ENCODE results near the gene COL4A1.
A peak's percentile ranks its signal among the peaks of the same experiment; 100 is the strongest.

Gene COL4A1

GRCh38 chr13:110220471-110220870 lies 86.5 kb downstream of the COL4A1 start:
- no peak for DNase-seq (ENCODE audit: low read depth)

DNA sequence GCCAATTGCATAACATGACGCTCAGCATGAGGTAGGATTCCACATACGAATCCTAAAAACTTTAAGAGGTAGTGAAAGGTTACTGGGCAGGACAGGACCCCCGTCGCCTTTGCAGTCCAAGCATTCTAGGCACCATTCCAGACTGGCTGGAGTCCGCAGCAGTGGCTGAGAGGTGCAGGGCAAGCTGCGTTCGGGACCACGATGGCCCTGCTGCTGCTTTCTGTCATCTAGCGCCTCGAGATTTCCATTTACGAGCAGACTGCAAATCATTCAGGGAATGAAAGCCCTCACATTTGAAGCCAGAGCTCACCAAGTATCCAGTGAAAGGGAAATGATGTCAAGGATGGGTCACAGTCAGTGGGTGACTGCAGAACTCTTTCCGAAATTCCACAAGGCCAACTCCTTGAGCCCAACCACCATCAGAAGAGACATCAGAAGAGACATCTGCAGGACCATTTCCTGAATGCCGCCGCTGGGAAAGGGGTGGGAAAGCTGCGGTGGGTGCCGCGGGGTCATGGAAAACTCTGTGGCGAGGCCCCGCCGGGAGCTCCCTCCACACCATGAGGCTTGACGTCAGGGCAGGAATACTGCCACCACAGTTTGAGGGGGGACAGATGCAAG lies 88.3 kb downstream of the COL4A1 start:
- DNase-seq (ENCODE audit: low read depth) = no peak

DNA sequence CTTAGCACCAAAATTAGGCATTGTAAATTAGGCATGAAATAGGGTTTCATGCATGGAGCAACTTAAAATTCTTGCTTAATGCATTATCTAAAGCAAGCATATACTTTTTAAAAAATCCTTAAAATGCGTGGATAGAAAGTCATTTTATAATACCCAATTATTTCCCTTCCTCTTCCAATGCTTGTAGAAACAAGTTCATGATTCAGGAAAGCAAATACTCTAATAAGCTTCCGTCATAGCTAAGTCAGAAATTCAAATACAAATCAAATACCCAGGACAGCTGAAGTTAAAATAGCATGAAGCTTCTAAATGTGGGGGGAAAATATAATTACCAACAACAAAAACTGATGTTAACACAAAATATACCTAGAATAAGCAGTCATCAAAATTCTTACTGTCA lies 89.1 kb downstream of the COL4A1 start:
- DNase-seq (ENCODE audit: low read depth) = no peak

DNA sequence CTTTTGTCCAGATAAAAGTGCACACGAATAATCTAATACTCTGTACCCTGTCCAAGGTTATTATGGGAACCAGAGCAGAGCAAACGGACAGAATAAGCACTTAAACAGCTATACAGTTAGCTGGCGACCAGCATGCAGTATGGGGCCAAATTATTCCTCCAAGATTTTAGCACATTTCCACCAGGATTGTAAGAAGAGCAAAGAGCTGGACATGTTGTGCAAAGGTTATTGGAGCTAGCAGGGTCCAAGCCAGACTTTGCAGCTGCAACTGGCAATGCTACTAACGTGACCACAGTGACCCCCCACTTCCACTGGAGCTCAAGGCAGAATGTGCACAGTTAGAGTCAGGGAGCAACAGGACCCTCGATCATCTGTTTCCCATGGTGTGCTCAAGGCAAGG lies 89.9 kb downstream of the COL4A1 start:
- no peak for DNase-seq (ENCODE audit: low read depth)

GRCh38 chr13:110216398-110217041 lies 90.4 kb downstream of the COL4A1 start:
- DNase-seq (ENCODE audit: low read depth) = peak; percentile 36

DNA sequence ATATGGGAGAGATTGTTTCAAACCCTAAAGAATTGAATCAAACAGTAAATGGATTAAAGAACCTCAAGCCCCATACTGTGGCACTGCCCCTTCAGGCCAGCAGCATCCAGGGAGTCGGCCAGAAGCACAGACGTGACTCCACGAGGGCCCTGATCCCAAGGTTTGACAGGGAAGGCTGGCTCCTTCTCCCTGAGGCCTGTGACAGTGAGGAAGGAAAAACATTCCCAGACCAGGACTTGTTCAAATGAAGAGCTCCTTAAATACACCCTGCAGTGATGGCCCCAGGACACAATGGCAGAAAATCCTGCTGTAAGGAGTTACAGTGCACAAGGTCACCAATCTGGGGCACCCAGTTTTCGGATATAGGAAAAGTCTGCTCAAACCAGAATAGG lies 91.0 kb downstream of the COL4A1 start:
- DNase-seq (ENCODE audit: low read depth) = no peak

GRCh38 chr13:110215606-110216005 lies 91.4 kb downstream of the COL4A1 start:
- DNase-seq (ENCODE audit: low read depth) = no peak

- DNase-seq (ENCODE audit: low read depth) = no peak
These were observed 92.3 kb downstream of the COL4A1 start for GRCh38 chr13:110214637-110215036.

DNA sequence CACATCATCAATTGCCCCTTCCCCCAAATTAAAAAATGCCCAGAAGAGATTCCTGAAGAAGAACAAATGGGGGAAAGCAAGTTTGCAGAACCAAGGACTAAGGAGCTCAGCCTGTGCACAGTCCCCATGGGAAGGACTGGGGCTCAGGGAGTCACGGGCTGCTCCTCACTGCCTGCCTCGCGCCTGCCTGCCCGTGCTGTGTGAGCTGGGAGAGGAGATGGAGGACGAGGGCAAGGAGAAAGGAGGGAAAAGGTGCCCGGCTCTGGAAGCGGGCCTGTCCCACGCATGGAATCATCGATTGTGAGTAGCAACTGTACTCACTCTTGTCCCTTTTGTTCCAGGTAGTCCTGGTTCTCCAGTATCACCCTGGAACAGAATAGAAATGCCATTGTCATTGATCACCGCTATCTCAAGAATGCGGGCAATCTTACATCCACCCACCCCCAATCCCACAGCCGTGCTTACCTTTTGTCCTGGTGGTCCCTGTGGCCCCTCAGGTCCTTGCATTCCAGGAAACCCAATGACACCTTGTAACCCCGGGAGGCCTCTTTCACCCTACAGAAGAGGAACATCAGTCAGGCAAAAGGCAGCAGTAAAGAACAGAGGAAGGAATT lies 93.4 kb downstream of the COL4A1 start:
- no peak for DNase-seq (ENCODE audit: low read depth)

DNA sequence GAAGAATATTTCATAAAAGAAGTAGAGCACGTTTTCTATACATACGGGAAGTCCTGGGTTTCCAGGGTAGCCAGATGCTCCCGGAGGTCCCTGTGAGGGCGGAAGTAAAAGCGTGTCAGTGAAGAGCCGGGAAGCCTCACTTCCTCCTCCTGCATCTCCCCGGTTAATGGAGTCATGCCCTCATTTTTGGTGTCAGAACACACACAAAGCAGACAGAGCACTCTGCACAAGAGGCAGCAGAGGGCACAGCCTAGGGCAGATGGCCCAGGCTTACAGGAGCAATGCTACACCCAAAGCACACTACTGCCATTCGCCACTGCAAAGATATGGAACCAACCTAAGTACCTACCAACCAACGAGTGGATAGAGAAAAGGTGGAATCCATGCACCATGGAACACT lies 94.4 kb downstream of the COL4A1 start:
- no peak for DNase-seq (ENCODE audit: low read depth)

DNA sequence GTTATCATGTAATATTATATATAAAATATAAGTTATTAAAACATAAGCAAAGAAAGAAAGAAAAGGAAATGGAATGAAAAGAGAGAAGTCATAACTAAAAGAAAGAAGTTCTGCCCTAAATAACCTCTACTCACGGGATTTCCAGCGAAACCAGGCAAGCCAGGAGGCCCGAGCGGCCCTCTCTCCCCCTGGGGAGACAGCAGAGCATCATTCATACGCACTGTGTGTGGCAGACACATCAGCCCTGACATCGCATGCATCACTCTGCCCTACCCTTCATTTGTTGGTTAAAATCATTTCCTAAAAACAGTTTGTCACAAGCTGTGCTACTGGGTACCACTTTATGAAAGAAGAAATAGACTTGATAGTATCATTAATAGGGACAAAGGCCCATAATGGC lies 95.2 kb downstream of the COL4A1 start:
- DNase-seq (ENCODE audit: low read depth) = no peak

- no peak for DNase-seq (ENCODE audit: low read depth)
These were observed 95.9 kb downstream of the COL4A1 start for GRCh38 chr13:110211046-110211445.

- no peak for DNase-seq (ENCODE audit: low read depth)
These were observed 96.4 kb downstream of the COL4A1 start for GRCh38 chr13:110210604-110210985.

GRCh38 chr13:110209950-110210603 lies 96.9 kb downstream of the COL4A1 start:
- DNase-seq (ENCODE audit: low read depth) = no peak

DNA sequence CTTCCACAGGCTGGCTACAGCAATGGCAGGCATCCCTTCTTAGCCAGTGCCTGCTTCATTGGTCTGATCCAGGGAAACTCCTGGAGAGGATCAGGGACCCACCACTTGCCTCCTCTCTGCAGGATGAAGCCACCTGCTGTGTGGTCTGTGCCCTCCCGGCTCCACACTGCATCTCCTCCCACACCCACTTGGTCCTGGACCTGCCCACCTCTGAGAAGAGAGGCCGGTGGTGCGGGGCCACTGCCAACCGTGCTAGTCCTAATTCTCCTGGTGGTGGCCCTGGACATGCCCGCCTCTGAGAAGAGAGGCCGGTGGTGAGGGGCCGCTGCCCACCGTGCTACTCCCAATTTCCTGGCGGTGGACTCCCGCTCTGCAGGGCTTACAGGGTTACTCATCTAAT lies 98.8 kb downstream of the COL4A1 start:
- DNase-seq (ENCODE audit: low read depth) = no peak

DNA sequence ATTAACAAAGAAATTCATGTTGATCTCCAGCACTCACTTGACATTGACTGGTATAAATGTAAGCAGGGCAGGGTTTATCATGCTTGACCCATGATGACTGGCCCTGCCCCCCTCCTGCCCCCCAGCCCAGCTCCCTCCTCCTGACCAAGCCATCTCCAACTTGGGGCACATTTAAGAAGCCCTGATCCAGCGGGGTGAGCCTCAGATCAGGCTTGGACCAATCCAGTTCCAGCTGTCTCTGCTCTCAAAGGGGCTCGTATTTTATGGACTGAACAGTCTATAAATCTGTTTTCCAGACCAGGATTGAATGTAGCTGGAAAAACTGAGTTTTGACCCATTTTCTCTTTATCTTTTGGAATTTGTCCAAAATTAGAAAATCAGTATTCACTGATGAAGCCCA lies 100.0 kb downstream of the COL4A1 start:
- DNase-seq (ENCODE audit: low read depth) = no peak

GRCh38 chr13:110206185-110206584 lies 100.8 kb downstream of the COL4A1 start:
- DNase-seq (ENCODE audit: low read depth) = no peak

- no peak for DNase-seq (ENCODE audit: low read depth)
These were observed 105.8 kb downstream of the COL4A1 start for GRCh38 chr13:110201114-110201513.

DNA sequence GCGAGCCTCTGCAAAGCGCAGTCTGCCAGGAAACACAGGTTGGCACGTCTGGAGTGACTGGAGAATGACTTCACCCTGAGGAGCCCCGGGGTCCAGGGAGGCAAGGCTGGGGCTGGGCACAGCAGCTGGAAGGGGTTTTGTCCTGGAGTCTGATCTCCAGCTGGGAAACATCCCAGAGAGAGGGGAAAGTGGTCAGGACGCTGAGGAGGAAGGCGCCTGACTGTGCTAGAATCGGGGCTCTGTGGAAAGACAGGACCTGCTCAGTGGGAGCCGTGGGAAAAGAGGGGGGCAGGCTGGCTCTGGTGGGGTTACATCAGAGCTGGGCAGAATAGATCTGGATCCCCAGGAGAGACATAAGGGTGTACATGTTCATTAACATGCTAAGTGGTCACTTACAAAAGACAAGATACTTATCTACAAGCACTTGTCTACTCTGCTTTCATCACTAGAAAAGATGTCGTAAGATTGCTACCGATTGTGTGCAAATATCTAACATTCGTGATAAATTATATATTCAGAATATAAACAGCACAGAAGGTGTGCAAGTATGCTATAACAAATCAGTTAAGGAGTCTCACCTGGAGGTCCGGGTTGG lies 106.6 kb downstream of the COL4A1 start:
- no peak for DNase-seq (ENCODE audit: low read depth)

GRCh38 chr13:110199046-110199831 lies 107.7 kb downstream of the COL4A1 start:
- DNase-seq (ENCODE audit: low read depth) = no peak

DNA sequence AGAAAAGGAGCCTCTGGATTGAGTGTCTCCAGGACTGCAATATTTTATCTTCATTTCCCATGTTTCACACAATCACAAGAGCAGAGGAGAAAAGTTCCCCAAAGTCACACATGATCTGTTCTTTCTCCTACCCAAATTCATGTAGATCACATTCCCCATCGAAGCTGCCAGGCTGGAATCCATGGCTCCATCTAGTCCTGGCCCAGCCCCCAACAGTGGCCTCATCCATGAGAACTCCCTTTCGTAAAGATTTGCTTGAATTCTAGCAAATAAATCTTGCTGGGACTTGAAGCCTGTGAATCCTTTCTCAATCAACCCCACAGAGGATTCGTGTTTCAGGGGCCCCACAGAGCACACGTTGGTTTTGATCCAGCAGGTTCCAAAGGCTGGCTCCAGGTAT lies 109.5 kb downstream of the COL4A1 start:
- DNase-seq (ENCODE audit: low read depth) = no peak

DNA sequence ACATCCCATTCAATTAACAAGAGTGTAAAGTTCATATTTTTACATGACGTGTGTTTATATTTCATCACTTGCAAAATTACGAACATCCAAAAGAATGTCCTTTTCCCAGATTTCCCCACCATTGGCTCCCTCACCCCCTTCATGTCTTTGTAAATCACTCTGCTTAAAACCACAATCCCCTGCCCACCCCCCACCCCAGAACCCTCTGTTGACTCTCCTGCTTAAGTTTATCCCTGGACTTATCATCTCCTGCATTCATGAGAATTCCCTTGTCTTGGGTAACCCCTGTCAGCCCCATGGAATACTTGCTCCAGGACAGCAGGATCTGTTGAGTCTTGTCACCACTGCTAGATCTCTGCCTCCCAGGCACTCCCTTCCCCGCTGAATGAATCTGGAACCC lies 109.9 kb downstream of the COL4A1 start:
- no peak for DNase-seq (ENCODE audit: low read depth)
